ENCODE results near the gene ZAR1L.

Gene ZAR1L

GRCh38 chr13:32320528-32320927 lies 5.4 kb upstream of the ZAR1L start:
- H3K4me3 ChIP-seq (ENCODE audit: low read depth in 1 of 2, low read length in 2 of 2): no peak overlapping the region
- no peak overlapping the region for H3K27ac ChIP-seq (ENCODE audit: low read depth, low read length)
- H3K4me1 ChIP-seq (ENCODE audit: control insufficient read depth in 1 of 2, insufficient read depth in 2 of 2, low read length in 2 of 2): peaks cover 0 to 8% of the 10 kb centered on the region in 2 donors
- no peaks in the 10 kb centered on the region for H3K9me3 ChIP-seq (ENCODE audit: control insufficient read depth in 1 of 2, low read length in 2 of 2)
- H3K36me3 ChIP-seq (ENCODE audit: control insufficient read depth in 1 of 2, insufficient read depth in 2 of 2, low read length in 2 of 2): peaks cover 0 to 3% of the 10 kb centered on the region in 2 donors
- no peak overlapping the region for H3K9ac ChIP-seq (ENCODE audit: low read depth in 1 of 2, low read length in 2 of 2)
- H3K27me3 ChIP-seq (ENCODE audit: control insufficient read depth in 1 of 2, insufficient read depth in 2 of 2, low read length in 2 of 2): no peaks in the 10 kb centered on the region

- Histone ChIP-seq H3K36me3 (ENCODE audit: control insufficient read depth in 1 of 2, insufficient read depth in 2 of 2, low read length in 2 of 2) (peaks cover 0 to 3% of the 10 kb centered on the region in 2 donors), H3K4me1 (ENCODE audit: control insufficient read depth in 1 of 2, insufficient read depth in 2 of 2, low read length in 2 of 2) (peaks cover 0 to 13% of the 10 kb centered on the region in 2 donors), H3K27ac (ENCODE audit: low read depth, low read length) (no peak overlapping the region), H3K9ac (ENCODE audit: low read depth in 1 of 2, low read length in 2 of 2) (no peak overlapping the region), H3K4me3 (ENCODE audit: low read depth in 1 of 2, low read length in 2 of 2) (no peak overlapping the region), H3K9me3 (ENCODE audit: control insufficient read depth in 1 of 2, low read length in 2 of 2) (no peaks in the 10 kb centered on the region), H3K27me3 (ENCODE audit: control insufficient read depth in 1 of 2, insufficient read depth in 2 of 2, low read length in 2 of 2) (no peaks in the 10 kb centered on the region)
These were observed 2.7 kb upstream of the ZAR1L start for GRCh38 chr13:32317716-32318465.

DNA sequence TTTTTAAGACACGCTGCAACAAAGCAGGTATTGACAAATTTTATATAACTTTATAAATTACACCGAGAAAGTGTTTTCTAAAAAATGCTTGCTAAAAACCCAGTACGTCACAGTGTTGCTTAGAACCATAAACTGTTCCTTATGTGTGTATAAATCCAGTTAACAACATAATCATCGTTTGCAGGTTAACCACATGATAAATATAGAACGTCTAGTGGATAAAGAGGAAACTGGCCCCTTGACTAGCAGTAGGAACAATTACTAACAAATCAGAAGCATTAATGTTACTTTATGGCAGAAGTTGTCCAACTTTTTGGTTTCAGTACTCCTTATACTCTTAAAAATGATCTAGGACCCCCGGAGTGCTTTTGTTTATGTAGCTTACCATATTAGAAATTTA lies 1.3 kb upstream of the ZAR1L start:
- peak overlapping the region; percentile 82 to 99 for H3K4me3 ChIP-seq (ENCODE audit: low read depth in 1 of 2, low read length in 2 of 2)
- H3K27me3 ChIP-seq (ENCODE audit: control insufficient read depth in 1 of 2, insufficient read depth in 2 of 2, low read length in 2 of 2): no peaks in the 10 kb centered on the region
- H3K36me3 ChIP-seq (ENCODE audit: control insufficient read depth in 1 of 2, insufficient read depth in 2 of 2, low read length in 2 of 2): peaks cover 0 to 3% of the 10 kb centered on the region in 2 donors
- peak overlapping the region; percentile 94 to 95 for H3K9ac ChIP-seq (ENCODE audit: low read depth in 1 of 2, low read length in 2 of 2)
- peak overlapping the region; percentile 22 for H3K27ac ChIP-seq (ENCODE audit: low read depth, low read length)
- no peaks in the 10 kb centered on the region for H3K9me3 ChIP-seq (ENCODE audit: control insufficient read depth in 1 of 2, low read length in 2 of 2)
- H3K4me1 ChIP-seq (ENCODE audit: control insufficient read depth in 1 of 2, insufficient read depth in 2 of 2, low read length in 2 of 2): peaks cover 0 to 13% of the 10 kb centered on the region in 2 donors

DNA sequence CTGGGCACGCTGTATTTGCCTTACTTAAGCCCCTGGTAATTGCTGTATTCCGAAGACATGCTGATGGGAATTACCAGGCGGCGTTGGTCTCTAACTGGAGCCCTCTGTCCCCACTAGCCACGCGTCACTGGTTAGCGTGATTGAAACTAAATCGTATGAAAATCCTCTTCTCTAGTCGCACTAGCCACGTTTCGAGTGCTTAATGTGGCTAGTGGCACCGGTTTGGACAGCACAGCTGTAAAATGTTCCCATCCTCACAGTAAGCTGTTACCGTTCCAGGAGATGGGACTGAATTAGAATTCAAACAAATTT lies 821 bp upstream of the ZAR1L start:
- Histone ChIP-seq H3K4me3 (ENCODE audit: low read depth in 1 of 2, low read length in 2 of 2) (peak overlapping the region; percentile 82 to 99), H3K9me3 (ENCODE audit: control insufficient read depth in 1 of 2, low read length in 2 of 2) (no peaks in the 10 kb centered on the region), H3K4me1 (ENCODE audit: control insufficient read depth in 1 of 2, insufficient read depth in 2 of 2, low read length in 2 of 2) (peaks cover 0 to 13% of the 10 kb centered on the region in 2 donors), H3K27ac (ENCODE audit: low read depth, low read length) (peak overlapping the region; percentile 22), H3K36me3 (ENCODE audit: control insufficient read depth in 1 of 2, insufficient read depth in 2 of 2, low read length in 2 of 2) (peaks cover 0 to 3% of the 10 kb centered on the region in 2 donors), H3K27me3 (ENCODE audit: control insufficient read depth in 1 of 2, insufficient read depth in 2 of 2, low read length in 2 of 2) (no peaks in the 10 kb centered on the region), H3K9ac (ENCODE audit: low read depth in 1 of 2, low read length in 2 of 2) (peak overlapping the region; percentile 94 to 95)

GRCh38 chr13:32314271-32315237 lies 609 bp downstream of the ZAR1L start:
- H3K9ac ChIP-seq (ENCODE audit: low read depth in 1 of 2, low read length in 2 of 2): peak overlapping the region; percentile 94 to 95

DNA sequence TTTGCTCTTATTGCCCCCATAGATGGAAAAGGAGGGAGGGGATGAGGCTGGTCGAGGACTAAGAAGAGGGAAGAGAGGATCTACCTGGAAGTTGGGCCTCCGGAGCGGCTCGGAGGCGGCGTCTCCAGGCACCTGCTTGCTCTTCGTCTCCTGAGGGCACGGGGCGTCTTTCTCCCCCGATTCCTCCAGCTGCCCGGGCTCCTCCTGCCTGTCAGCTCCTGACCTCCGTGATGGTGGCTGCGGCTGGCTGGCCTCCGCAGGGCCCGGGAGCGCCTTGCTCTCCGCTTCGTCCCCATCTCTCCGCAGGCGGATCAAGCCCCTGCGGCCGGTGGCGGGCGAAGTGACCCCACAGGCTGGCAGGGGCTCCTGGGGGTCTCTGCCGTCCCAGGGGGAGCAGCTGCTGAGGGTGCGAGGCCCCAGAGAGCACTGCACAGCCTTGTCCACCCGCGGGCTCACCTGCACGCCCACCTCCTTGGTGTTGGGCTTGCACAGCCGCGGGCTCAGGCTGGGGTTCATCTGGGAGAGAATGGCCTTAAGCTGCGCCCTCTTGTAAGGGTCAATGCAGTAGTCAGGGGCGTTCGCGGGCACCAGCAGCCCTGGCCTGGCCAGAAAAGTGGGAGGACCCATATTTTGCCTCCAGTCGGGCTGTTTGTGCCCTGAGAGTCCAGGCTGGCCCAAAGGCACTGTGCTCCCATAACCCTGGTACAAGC lies 3.8 kb downstream of the ZAR1L start:
- H3K4me3 ChIP-seq (ENCODE audit: low read depth in 1 of 2, low read length in 2 of 2): no peak overlapping the region
- no peak overlapping the region for H3K9ac ChIP-seq (ENCODE audit: low read depth in 1 of 2, low read length in 2 of 2)
- H3K27me3 ChIP-seq (ENCODE audit: control insufficient read depth in 1 of 2, insufficient read depth in 2 of 2, low read length in 2 of 2): no peaks in the 10 kb centered on the region
- no peaks in the 10 kb centered on the region for H3K9me3 ChIP-seq (ENCODE audit: control insufficient read depth in 1 of 2, low read length in 2 of 2)
- H3K36me3 ChIP-seq (ENCODE audit: control insufficient read depth in 1 of 2, insufficient read depth in 2 of 2, low read length in 2 of 2): no peaks in the 10 kb centered on the region
- H3K27ac ChIP-seq (ENCODE audit: low read depth, low read length): no peak overlapping the region
- H3K4me1 ChIP-seq (ENCODE audit: control insufficient read depth in 1 of 2, insufficient read depth in 2 of 2, low read length in 2 of 2): peaks cover 0 to 10% of the 10 kb centered on the region in 2 donors

More at GRCh38 chr13:32314271-32315237, 609 bp downstream of the ZAR1L start:
- Histone ChIP-seq H3K4me1 (ENCODE audit: control insufficient read depth in 1 of 2, insufficient read depth in 2 of 2, low read length in 2 of 2) (peaks cover 0 to 13% of the 10 kb centered on the region in 2 donors), H3K27ac (ENCODE audit: low read depth, low read length) (peak overlapping the region; percentile 95), H3K27me3 (ENCODE audit: control insufficient read depth in 1 of 2, insufficient read depth in 2 of 2, low read length in 2 of 2) (no peaks in the 10 kb centered on the region), H3K4me3 (ENCODE audit: low read depth in 1 of 2, low read length in 2 of 2) (peak overlapping the region; percentile 82 to 99), H3K9me3 (ENCODE audit: control insufficient read depth in 1 of 2, low read length in 2 of 2) (no peaks in the 10 kb centered on the region), H3K36me3 (ENCODE audit: control insufficient read depth in 1 of 2, insufficient read depth in 2 of 2, low read length in 2 of 2) (no peaks in the 10 kb centered on the region)

DNA sequence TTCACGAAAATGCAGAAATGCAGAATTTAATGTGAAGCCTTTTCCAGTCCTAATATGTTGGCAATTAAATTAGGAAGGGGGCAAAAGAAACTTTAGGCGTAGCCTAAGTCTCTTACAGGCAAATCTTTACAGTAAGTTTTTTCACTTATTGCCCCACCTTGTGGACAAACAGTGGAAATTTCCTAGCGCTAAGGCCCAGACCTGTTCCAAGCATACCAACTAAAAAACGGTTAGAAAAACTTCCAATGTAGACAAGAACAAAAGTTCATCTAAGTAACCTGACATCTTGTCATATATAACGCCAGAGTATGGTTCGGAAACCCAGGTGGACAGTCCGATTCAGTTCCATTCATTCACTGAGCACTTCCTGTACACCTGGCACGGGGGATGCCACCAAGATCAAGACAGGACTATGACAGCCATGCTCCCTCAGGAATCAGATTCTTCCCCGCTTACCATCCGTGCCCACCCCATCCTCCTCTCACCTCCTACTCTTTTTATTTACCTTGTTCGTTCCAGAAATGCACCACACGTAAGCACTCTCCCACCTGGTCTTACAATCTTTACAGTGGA lies 4.9 kb downstream of the ZAR1L start:
- Histone ChIP-seq H3K9ac (ENCODE audit: low read depth in 1 of 2, low read length in 2 of 2) (peak overlapping the region; percentile 5 to 44), H3K9me3 (ENCODE audit: control insufficient read depth in 1 of 2, low read length in 2 of 2) (no peaks in the 10 kb centered on the region), H3K27me3 (ENCODE audit: control insufficient read depth in 1 of 2, insufficient read depth in 2 of 2, low read length in 2 of 2) (no peaks in the 10 kb centered on the region), H3K36me3 (ENCODE audit: control insufficient read depth in 1 of 2, insufficient read depth in 2 of 2, low read length in 2 of 2) (no peaks in the 10 kb centered on the region), H3K4me1 (ENCODE audit: control insufficient read depth in 1 of 2, insufficient read depth in 2 of 2, low read length in 2 of 2) (peaks cover 0 to 5% of the 10 kb centered on the region in 2 donors), H3K27ac (ENCODE audit: low read depth, low read length) (no peak overlapping the region), H3K4me3 (ENCODE audit: low read depth in 1 of 2, low read length in 2 of 2) (peak overlapping the region; percentile 43 to 49)

- H3K4me3 ChIP-seq (ENCODE audit: low read depth in 1 of 2, low read length in 2 of 2): peak overlapping the region; percentile 43 to 49
- H3K27ac ChIP-seq (ENCODE audit: low read depth, low read length): no peak overlapping the region
These were observed 5.6 kb downstream of the ZAR1L start for GRCh38 chr13:32309312-32310133.

DNA sequence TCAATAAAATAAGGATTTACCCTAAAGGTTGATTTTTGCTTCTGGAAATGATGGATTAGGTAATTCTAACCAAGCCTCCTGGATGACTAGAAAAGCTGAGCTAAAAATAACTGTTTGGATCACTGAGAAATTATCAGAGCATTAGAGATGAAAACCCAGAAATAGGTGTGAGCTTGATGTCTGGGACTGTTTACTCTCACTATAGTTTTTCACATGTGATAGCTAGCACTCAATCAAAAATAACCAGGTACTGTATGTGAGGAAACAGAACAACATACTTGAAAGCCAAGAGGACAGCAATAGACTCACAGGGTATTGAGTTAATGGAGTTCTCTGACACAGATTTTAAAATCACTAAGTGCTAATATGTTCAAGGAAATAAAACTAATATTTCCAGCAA lies 9.5 kb downstream of the ZAR1L start:
- Histone ChIP-seq H3K27me3 (ENCODE audit: control insufficient read depth in 1 of 2, insufficient read depth in 2 of 2, low read length in 2 of 2) (peaks cover 0 to 4% of the 10 kb centered on the region in 2 donors), H3K4me3 (ENCODE audit: low read depth in 1 of 2, low read length in 2 of 2) (no peak overlapping the region), H3K9ac (ENCODE audit: low read depth in 1 of 2, low read length in 2 of 2) (no peak overlapping the region), H3K4me1 (ENCODE audit: control insufficient read depth in 1 of 2, insufficient read depth in 2 of 2, low read length in 2 of 2) (no peaks in the 10 kb centered on the region), H3K27ac (ENCODE audit: low read depth, low read length) (no peak overlapping the region), H3K36me3 (ENCODE audit: control insufficient read depth in 1 of 2, insufficient read depth in 2 of 2, low read length in 2 of 2) (no peaks in the 10 kb centered on the region), H3K9me3 (ENCODE audit: control insufficient read depth in 1 of 2, low read length in 2 of 2) (no peaks in the 10 kb centered on the region)

More at GRCh38 chr13:32309312-32310133, 5.6 kb downstream of the ZAR1L start:
- no peaks in the 10 kb centered on the region for H3K9me3 ChIP-seq (ENCODE audit: control insufficient read depth in 1 of 2, low read length in 2 of 2)
- H3K36me3 ChIP-seq (ENCODE audit: control insufficient read depth in 1 of 2, insufficient read depth in 2 of 2, low read length in 2 of 2): no peaks in the 10 kb centered on the region
- no peaks in the 10 kb centered on the region for H3K27me3 ChIP-seq (ENCODE audit: control insufficient read depth in 1 of 2, insufficient read depth in 2 of 2, low read length in 2 of 2)
- H3K4me1 ChIP-seq (ENCODE audit: control insufficient read depth in 1 of 2, insufficient read depth in 2 of 2, low read length in 2 of 2): no peaks in the 10 kb centered on the region
- H3K9ac ChIP-seq (ENCODE audit: low read depth in 1 of 2, low read length in 2 of 2): peak overlapping the region; percentile 5 to 44
